Body of pancreas (tissue), 4 donors: ENCODE measurements around the gene FBXL17.

Source experiments
- CTCF ChIP-seq, 7 experiments: fragments of 450-650 bp in 4 of 7; fragments of 200-600 bp in 3 of 7; sonication (generic) in 3 of 7; IDR thresholded peaks; one replicate each; pipeline ENCODE4 v1.5.1; 2016 to 2019; ENCODE audit warnings: antibody characterized with exemption in 7 of 7
- POLR2A ChIP-seq, 3 donors: fragments of 450-650 bp; IDR thresholded peaks; one replicate each; pipeline ENCODE4 v1.6.1; 2016; ENCODE audit warnings: antibody characterized with exemption in 3 of 3, mild to moderate bottlenecking in 2 of 3

DNA sequence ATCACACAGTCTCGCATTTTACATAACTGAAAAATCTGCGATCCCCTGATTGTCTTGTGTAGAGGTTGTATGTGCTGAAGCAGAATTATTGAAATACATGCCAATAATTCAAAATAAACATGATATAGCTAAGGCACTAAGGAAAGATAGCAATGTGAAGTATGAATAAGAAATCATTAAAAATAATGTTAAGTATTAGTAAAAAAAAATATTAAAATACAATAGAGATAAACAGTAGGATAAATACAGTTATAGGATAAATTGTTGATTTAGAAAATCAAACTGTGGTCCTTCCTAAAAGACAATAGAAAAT, 121.1 kb downstream of the FBXL17 start:
- no peak for TF ChIP-seq CTCF (IDR thresholded peaks at IDR 0.05)
- TF ChIP-seq POLR2A (IDR thresholded peaks at IDR 0.05): no peak
